WTC11 (cell line): ENCODE results near the gene ADRB2. TPM values are rescaled to one million over a fixed set of nuclear protein-coding genes. Genes with fewer than 3 reads are reported as not detected.

ENCODE experiments used
- ATAC-seq: fragments of 200-7000 bp; cut with Tn5 transposase; 2 replicates; pipeline ENCODE4 v1.10.0; 2021; ENCODE audit warnings: mild to moderate bottlenecking, moderate library complexity
- CTCF ChIA-PET: fragments of 300-600 bp; sonication (Branson Sonifier 250); formaldehyde crosslinking; loops from one replicate; lab custom pipeline; 2021; ENCODE audit warnings: antibody characterized with exemption; lab: Charles Lee
- POLR2A ChIA-PET: fragments of 350-600 bp; sonication (Branson Sonifier 250); formaldehyde crosslinking; loops from one replicate; lab custom pipeline; 2021; ENCODE audit warnings: antibody characterized with exemption; lab: Charles Lee
- DNase-seq: peaks from one replicate; pipeline ENCODE4 v3.0.0; 2021; ENCODE audit warnings: low spot score
- H3K27ac Mint-ChIP-seq: 2 replicates; pipeline ENCODE4 v1.8.0; 2021; ENCODE audit warnings: mixed read lengths
- H3K27me3 Mint-ChIP-seq: 2 replicates; pipeline ENCODE4 v1.8.0; 2021; ENCODE audit warnings: low read depth, mild to moderate bottlenecking, moderate library complexity, mixed read lengths
- H3K36me3 Mint-ChIP-seq: 2 replicates; pipeline ENCODE4 v1.8.0; 2021; ENCODE audit warnings: mixed read lengths
- H3K4me1 Mint-ChIP-seq: 2 replicates; pipeline ENCODE4 v1.8.0; 2022; ENCODE audit warnings: mixed read lengths
- H3K4me3 Mint-ChIP-seq: 2 replicates; pipeline ENCODE4 v1.8.0; 2021; ENCODE audit warnings: mild to moderate bottlenecking, moderate library complexity, mixed read lengths
- H3K9me3 Mint-ChIP-seq: 2 replicates; pipeline ENCODE4 v1.8.0; 2021; ENCODE audit warnings: mixed read lengths
- AR ChIP-seq: fragments of 250-450 bp; sonication (Bioruptor Pico); IDR thresholded peaks from 2 replicates; pipeline ENCODE4 v1.9.0; 2021; ENCODE audit warnings: mild to moderate bottlenecking
- E2F1 ChIP-seq: sonication (generic); formaldehyde crosslinking; IDR thresholded peaks from 2 replicates; pipeline ENCODE4 v1.8.0; 2022; ENCODE audit warnings: mild to moderate bottlenecking, missing genetic modification reagents
- GABPB1 ChIP-seq: sonication (generic); formaldehyde crosslinking; IDR thresholded peaks from 2 replicates; pipeline ENCODE4 v1.8.1; 2023; ENCODE audit warnings: mild to moderate bottlenecking, missing genetic modification reagents
- GTF2I ChIP-seq: fragments of 250-450 bp; sonication (Bioruptor Pico); conservative IDR thresholded peaks from 2 replicates; pipeline ENCODE4 v1.4.0; 2021; ENCODE audit warnings: mild to moderate bottlenecking
- NR3C1 ChIP-seq: sonication (generic); formaldehyde crosslinking; conservative IDR thresholded peaks from 2 replicates; pipeline ENCODE4 v1.8.1; 2023; ENCODE audit warnings: low read depth, mild to moderate bottlenecking, missing genetic modification reagents
- RORB ChIP-seq: fragments of 250-450 bp; sonication (Bioruptor Pico); IDR thresholded peaks from 2 replicates; pipeline ENCODE4 v1.9.0; 2021; ENCODE audit warnings: mild to moderate bottlenecking
- SMAD4 ChIP-seq: sonication (generic); formaldehyde crosslinking; IDR thresholded peaks from 2 replicates; pipeline ENCODE4 v1.8.0; 2022; ENCODE audit warnings: mild to moderate bottlenecking, missing genetic modification reagents
- TEAD1 ChIP-seq: sonication (generic); formaldehyde crosslinking; IDR thresholded peaks from 2 replicates; pipeline ENCODE4 v1.8.0; 2022; ENCODE audit warnings: mild to moderate bottlenecking, missing genetic modification reagents
- ZBTB21 ChIP-seq: sonication (generic); formaldehyde crosslinking; IDR thresholded peaks from 2 replicates; pipeline ENCODE4 v1.8.1; 2023; ENCODE audit warnings: mild to moderate bottlenecking, missing genetic modification reagents, borderline replicate concordance
- ZNF138 ChIP-seq: sonication (generic); formaldehyde crosslinking; conservative IDR thresholded peaks from 2 replicates; pipeline ENCODE4 v1.8.1; 2022; ENCODE audit warnings: mild to moderate bottlenecking, moderate library complexity, missing genetic modification reagents
- ZNF232 ChIP-seq: sonication (generic); formaldehyde crosslinking; IDR thresholded peaks from 2 replicates; pipeline ENCODE4 v1.8.0; 2022; ENCODE audit warnings: mild to moderate bottlenecking, missing genetic modification reagents
- ZNF281 ChIP-seq: sonication (generic); formaldehyde crosslinking; IDR thresholded peaks from 2 replicates; pipeline ENCODE4 v1.8.0; 2023; ENCODE audit warnings: mild to moderate bottlenecking, missing genetic modification reagents
- ZNF317 ChIP-seq: sonication (generic); formaldehyde crosslinking; IDR thresholded peaks from 2 replicates; pipeline ENCODE4 v1.8.1; 2023; ENCODE audit warnings: low read depth, mild to moderate bottlenecking, moderate library complexity, missing genetic modification reagents, borderline replicate concordance
- ZNF532 ChIP-seq: fragments of 250-450 bp; sonication (Bioruptor Pico); IDR thresholded peaks from 2 replicates; pipeline ENCODE4 v1.9.0; 2021; ENCODE audit warnings: mild to moderate bottlenecking, borderline replicate concordance
- total RNA-seq: library from RNA; stranded (reverse); gene quantifications from 3 replicates; pipeline ENCODE4 v1.2.3, GENCODE V29; 2021

The ADRB2 gene
- total RNA-seq, 1 experiment from 2014 or later = 1.2 TPM

- H3K27me3 Mint-ChIP-seq = no peaks in the 10 kb centered on the region
- H3K27ac Mint-ChIP-seq = no peak overlapping the region
- POLR2A ChIA-PET = no interaction called here
- H3K4me3 Mint-ChIP-seq = no peak overlapping the region
- CTCF ChIA-PET = interaction anchor here (1.0 to 2.5 kb wide), 3 partner anchors 15 to 309 kb away, joined by 3 to 14 read pairs (median 5); no protein-coding TSS in a partner anchor
- no peaks in the 10 kb centered on the region for H3K9me3 Mint-ChIP-seq
- TF ChIP-seq ZNF232 (CRISPR knock-in tag) = no peak
- TF ChIP-seq SMAD4 (CRISPR knock-in tag) = no peak
- no peak for TF ChIP-seq ZNF317 (CRISPR knock-in tag)
- no peak for TF ChIP-seq NR3C1 (CRISPR knock-in tag)
- no peak for TF ChIP-seq TEAD1 (CRISPR knock-in tag)
- no peak for TF ChIP-seq GABPB1 (CRISPR knock-in tag)
- no peak for TF ChIP-seq ZBTB21 (CRISPR knock-in tag)
- no peak for TF ChIP-seq ZNF138 (CRISPR knock-in tag)
- TF ChIP-seq ZNF532 (CRISPR knock-in tag) = no peak
- TF ChIP-seq RORB (CRISPR knock-in tag) = no peak
- TF ChIP-seq E2F1 (CRISPR knock-in tag) = no peak
- no peak for TF ChIP-seq ZNF281 (CRISPR knock-in tag)
- TF ChIP-seq AR (CRISPR knock-in tag) = no peak
- no peak for TF ChIP-seq GTF2I (CRISPR knock-in tag)
- TF ChIP-seq, all 79 proteins: peak for 0
- Mint-ChIP-seq H3K36me3 (no peaks in the 10 kb centered on the region), H3K4me1 (peaks cover 19% of the 10 kb centered on the region)
- no peak for DNase-seq
- no peak for ATAC-seq
Measured at GRCh38 chr5:148805326-148806290, 20.8 kb upstream of the ADRB2 start.
